ENCODE measurements around the gene LIFR.
"Not testable (repeated sequence)": the region's sequence is repeated elsewhere in the genome, so short reads cannot be mapped to it uniquely, and the experiment has no call there.

LIFR gene

GRCh38 chr5:38548064-38548759, 8.2 kb downstream of the LIFR start:
- no peak for DNase-seq

GRCh38 chr5:38547257-38547656, 9.2 kb downstream of the LIFR start:
- no peak for DNase-seq

- no peak for DNase-seq
These were observed 9.7 kb downstream of the LIFR start for GRCh38 chr5:38546691-38547146.

DNA sequence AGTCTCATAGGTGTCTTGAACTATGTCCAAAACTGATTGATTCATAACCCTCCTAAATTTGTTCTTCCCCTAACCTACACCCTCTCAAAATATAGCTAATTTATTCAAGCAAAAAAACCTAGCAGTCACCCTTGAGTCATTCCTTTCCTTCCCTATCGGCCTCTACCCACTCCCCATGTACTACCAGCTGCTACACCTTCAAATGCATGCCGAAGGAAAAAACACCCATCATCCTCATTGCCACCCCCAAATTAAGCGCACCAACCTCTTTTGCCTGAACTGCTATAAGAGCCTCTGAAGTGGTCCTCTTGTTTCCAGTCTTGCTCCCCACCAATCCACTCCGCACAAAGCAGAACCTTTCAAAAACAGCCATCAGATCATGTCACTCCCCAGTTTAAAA, 12.6 kb downstream of the LIFR start:
- DNase-seq, result no peak

DNA sequence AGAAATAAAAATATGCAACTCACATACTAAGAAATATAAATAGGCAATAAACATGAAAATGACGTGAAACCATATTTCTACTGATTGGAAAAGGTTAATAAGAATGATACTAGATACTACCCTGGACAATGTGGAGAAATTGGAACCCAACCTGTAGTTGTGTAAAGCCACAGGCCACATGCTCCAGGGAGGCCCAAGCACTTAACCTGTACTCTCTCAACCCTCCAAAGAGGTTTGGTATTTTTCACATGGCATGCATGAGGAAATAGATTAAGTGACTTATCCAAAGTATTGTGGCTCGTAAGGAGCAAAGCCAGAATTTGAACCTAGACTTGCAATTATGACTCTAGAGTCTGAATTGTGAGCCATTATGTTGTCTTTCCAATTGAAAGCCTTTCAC, 13.4 kb downstream of the LIFR start:
- DNase-seq, result no peak

- DNase-seq, result no peak
These were observed 15.2 kb downstream of the LIFR start for GRCh38 chr5:38541174-38541725.

DNA sequence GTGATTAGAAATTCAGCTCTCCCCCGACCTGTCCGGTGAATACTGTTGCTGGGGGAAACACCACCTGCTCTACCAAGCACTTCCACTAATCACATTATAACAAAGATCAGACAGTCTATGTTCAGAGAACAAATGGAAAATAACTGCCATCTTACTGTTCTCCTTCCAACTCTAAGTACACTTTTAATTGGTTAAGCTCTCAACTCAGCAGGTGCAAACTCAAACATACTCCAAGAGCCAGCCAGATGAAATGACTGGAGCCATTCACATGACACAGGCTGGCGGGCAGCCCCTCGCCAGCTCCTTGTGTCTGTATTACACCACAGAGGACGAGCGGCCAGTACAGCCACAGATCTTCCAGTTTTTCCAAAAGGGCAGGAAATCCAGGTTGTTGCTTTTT, 16.1 kb downstream of the LIFR start:
- DNase-seq, result no peak

DNA sequence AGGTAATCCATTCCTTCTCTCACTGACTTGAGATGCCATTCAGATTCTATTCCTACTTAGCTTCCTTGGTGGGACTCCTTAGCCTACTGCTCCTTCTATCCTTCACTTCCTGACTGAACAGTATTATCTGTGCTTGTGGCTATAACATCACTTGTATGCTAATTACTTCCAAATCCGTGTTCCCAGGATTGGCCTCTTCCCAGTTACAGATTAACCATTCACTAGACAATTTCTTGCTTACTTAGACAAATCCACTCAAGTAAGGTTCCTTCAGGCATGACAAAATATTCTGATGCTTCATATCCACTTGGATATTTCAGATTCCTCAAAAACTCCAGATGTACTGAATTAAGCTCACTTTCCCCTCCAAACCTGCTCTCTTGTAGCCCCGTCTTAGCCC, 18.3 kb downstream of the LIFR start:
- no peak for DNase-seq

- DNase-seq, result no peak
These were observed 18.9 kb downstream of the LIFR start for GRCh38 chr5:38537505-38537904.

GRCh38 chr5:38536968-38537367, 19.5 kb downstream of the LIFR start:
- DNase-seq, result no peak

GRCh38 chr5:38535845-38536244, 20.6 kb downstream of the LIFR start:
- no peak for DNase-seq

GRCh38 chr5:38535248-38535750, 21.1 kb downstream of the LIFR start:
- DNase-seq, result no peak

GRCh38 chr5:38534156-38534453, 22.3 kb downstream of the LIFR start:
- no peak for DNase-seq

GRCh38 chr5:38533286-38534155, 22.9 kb downstream of the LIFR start:
- DNase-seq, result no peak

DNA sequence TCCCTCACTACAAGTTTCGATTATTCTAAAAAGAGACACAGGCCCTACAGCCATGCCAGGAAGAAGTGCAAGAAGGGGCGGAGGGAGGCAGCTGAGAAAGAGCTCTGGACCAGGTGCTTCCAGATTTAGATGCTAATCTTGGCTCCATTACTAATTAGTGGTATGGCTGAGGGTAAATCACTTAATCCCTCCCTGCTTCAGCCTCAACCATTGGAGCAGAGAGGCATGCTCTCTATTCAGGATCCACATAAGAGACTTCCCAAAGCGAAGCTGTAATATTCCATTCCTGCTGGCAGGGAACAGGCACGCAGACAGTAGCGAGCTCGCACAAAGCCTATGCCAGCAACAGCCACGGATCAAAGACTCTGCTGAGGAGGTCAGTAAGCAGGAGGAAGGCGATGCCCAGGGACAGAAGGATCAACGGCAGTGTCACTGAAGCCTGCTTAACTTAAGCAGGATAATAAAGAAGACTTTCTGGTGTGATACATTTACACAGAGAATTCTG, 24.2 kb downstream of the LIFR start:
- DNase-seq, result no peak

DNA sequence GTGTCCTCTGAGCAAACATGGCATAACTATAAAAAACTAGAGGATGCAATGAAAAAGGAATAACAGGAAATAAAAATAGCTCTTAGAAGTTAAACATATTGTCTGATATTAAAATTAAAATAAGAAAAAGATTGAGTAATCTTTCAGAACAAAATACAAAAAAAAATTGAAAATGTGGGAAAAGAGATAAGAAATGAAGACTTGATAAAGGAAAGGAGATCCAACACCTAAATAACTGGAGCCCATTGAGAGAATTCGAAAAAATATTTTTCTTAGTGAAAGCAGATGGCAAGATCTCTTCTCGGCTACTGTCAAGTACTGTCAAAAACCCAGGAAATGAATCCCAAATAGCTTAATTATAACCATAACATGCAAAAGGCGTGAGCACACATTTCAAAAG, 24.9 kb downstream of the LIFR start:
- no peak for DNase-seq

DNA sequence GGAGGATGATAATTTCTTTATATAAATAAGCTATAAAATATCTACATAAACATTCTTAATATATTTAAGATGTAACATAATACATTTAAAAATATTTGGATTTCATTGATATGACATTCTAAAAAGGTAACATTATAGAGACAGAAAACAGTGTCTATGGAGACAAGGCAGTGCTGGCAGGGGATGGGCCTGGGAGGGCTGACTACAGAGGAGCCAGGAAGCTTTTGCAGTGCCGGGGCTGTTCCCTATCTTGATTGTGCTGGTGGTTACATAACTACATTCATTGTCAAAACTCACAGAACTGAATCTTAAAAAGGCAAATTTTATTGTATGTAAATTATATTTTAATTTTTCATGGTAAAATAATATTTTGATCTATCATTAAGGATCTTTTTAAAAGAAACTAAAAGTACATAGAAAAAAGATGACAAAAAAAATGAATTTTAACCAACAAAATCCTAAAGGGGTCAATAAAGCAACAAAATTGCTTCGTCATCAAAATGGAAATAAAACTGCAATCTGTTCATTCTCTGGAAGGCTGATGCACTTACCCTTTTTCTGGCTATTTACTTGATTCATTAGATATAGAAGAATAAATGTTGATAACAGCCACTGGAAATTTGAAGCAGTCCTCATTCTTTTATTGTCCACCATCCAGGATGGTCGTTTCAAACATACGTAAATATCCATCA, 26.3 kb downstream of the LIFR start:
- DNase-seq, result no peak

DNA sequence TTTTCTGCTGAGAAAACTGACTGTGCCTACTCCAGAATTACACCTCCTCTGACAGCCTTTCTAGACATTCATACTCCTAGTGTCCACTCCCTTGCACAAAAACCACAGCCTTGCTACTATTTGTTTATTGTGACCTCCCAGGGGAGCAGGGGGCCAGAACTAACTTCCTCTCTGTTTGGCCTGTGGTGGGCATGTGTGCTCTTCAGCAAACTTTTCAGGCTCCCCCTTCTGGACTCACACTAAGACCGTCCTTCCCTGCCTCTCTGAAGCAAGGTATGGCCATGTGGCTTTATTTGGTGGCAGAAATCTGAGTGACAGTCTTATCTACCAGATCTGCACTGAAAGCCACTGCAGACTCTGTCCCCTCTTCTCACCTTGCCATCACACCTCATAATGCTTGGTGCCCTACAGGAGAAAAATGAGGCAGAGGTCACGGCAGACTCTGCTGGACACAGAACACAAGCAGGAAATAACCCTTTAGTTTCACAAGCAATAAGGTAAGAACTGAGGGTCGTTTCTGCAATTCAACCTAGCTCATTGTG, 28.2 kb downstream of the LIFR start:
- DNase-seq, result no peak

DNA sequence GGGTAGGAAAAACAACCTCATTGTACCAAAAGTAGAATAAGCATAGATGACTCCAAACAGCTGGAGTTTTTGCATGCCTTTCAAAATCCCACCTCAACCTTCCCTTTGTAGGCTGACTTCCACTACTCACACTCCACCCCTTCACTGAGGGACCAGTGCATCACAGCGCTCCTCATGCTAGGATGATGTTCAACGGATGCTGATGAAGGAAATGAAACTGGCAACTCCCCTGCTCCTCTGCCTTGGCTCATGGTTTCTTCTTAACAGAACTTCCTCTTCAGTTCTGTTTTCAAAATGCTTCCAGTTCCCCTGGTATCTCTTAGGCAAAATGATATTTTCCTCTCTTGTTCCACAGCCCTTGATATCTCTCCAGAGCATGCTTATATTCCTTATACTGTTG, 29.0 kb downstream of the LIFR start:
- no peak for DNase-seq

- no peak for DNase-seq
These were observed 32.4 kb downstream of the LIFR start for GRCh38 chr5:38524022-38524421.

DNA sequence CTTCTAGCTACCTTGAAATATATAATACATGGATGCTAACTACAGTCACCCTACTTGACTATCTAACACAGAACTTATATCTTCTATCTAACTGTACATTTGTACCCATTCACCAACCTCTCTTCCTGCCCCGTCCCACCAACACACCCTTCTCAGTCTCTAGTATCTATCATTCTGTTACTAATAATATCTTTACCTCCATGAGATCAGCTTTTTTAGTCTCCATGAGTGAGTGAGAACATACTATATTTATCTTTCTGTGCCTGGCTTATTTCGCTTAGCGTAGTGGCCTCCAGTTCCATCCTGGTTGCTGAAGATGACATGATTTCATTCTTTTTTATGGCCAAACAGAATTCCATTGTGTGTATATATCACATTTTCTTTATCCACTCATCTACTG, 37.0 kb downstream of the LIFR start:
- no peak for DNase-seq

DNA sequence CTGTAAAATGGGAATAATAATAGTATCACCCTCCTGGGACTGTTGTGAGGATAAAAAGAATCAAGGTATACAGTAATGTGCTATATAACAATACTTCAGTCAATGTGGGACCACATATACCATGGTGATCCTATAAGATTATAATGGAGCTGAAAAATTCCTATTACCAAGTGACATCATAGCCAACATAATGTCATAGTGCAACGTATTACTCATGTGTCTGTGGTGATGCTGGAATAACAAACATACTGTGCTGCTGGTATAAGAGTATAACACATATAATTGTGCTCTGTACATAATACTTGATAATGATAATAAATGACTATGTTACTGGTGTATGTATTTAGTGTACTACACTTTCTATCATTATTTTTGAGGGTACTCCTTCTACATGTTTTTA, 38.1 kb downstream of the LIFR start:
- no peak for DNase-seq

DNA sequence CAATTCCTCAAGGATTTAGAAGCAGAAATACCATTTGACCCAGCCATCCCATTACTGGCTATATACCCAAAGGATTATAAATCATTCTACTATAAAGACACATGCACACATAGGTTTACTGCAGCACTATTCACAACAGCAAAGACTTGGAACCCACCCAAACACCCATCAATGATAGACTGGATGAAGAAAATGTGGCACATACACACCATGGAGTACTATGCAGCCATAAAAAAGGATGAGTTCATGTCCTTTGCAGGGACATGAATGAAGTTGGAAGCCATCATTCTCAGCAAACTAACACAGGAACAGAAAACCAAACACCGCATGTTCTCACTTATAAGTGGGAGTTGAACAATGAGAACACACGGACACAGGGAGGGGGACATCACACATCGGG, 39.8 kb downstream of the LIFR start:
- DNase-seq, result not testable (repeated sequence)

All from fibroblast of skin of abdomen (primary cell).